NB4 (cell line): ENCODE measurements around the gene IRF2BPL.

ENCODE experiments used
- MAX ChIP-seq: IDR thresholded peaks from 2 replicates; pipeline ENCODE4 v1.6.1; 2011; ENCODE audit warnings: low read depth, low read length
- MYC ChIP-seq: IDR thresholded peaks from 2 replicates; pipeline ENCODE4 v1.6.1; 2011; ENCODE audit warnings: low read depth, low read length
- TF ChIP-seq, protein P1 (sequence below): IDR thresholded peaks from one replicate; pipeline ENCODE4 v1.5.1; 2012; ENCODE audit warnings: low read depth, low read length

DNA sequence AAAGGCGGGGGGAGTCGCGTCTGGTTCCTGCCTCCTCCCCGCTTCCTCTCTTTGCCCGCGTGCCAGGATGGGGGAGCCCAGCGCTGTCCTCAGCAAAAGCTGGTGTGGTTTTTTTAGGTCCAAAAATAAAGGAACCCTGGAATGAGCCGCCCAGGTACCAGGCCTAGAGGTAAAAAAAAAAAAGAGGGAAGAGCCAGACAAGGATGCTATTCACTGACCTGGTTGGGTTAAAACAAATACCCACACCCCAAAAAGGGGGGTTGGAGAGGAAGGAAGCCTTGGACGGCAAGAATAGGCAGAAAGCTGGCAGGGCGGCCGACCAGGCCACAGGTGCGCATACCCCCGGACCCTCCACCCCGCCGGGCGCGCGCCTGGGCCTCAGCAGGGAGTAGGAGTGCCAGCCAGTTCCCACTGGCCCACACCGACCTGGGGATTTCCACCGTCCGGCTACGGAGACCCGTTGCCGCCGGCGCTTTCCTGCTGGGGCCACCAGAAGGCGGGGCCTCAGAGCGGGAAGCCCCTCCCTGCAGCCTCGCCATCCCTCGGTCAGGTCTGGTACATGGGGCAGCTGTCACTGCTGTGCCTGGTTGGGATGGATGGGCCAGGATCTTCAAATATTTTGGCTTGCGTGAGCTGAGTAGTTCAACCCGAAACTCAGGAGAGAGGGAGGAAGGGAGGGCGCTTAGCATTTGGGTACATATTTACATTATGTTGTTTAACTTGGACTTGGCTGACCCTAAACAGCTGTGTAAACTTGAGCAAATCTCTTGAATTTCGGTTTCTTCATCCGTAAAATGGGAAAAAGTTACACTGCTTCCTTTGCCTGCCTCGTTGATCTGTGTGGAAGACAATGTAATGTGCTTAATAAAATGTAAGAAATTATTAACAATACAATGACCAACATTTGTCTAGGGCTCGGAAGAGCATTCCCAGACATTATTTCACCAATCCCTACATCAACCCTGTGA, 5.4 kb upstream of the IRF2BPL start:
- TF ChIP-seq, protein P1, sequence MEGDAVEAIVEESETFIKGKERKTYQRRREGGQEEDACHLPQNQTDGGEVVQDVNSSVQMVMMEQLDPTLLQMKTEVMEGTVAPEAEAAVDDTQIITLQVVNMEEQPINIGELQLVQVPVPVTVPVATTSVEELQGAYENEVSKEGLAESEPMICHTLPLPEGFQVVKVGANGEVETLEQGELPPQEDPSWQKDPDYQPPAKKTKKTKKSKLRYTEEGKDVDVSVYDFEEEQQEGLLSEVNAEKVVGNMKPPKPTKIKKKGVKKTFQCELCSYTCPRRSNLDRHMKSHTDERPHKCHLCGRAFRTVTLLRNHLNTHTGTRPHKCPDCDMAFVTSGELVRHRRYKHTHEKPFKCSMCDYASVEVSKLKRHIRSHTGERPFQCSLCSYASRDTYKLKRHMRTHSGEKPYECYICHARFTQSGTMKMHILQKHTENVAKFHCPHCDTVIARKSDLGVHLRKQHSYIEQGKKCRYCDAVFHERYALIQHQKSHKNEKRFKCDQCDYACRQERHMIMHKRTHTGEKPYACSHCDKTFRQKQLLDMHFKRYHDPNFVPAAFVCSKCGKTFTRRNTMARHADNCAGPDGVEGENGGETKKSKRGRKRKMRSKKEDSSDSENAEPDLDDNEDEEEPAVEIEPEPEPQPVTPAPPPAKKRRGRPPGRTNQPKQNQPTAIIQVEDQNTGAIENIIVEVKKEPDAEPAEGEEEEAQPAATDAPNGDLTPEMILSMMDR, result no peak
- TF ChIP-seq MAX (0 out of 2 replicates have a peak, but pooled peaks have one; percentile 43), MYC (peak; percentile 69)
